GM12864 (cell line): ENCODE measurements around the gene GFER.

Source experiments
- DNase-seq: peaks from one replicate; pipeline ENCODE4 v3.0.0-alpha.2; 2011; ENCODE audit warnings: low read depth
- H3K4me3 ChIP-seq: 2 replicates; pipeline ENCODE4 v1.5.1; 2011; ENCODE audit warnings: mild to moderate bottlenecking, low read depth, low read length, control low read depth
- TF ChIP-seq, protein P1 (sequence below): IDR thresholded peaks from 2 replicates; pipeline ENCODE4 v1.5.1; 2011; ENCODE audit warnings: low read depth, mild to moderate bottlenecking, moderate library complexity, low read length, control low read depth, inconsistent platforms; ENCODE audit errors: missing control alignments

GFER gene

DNA sequence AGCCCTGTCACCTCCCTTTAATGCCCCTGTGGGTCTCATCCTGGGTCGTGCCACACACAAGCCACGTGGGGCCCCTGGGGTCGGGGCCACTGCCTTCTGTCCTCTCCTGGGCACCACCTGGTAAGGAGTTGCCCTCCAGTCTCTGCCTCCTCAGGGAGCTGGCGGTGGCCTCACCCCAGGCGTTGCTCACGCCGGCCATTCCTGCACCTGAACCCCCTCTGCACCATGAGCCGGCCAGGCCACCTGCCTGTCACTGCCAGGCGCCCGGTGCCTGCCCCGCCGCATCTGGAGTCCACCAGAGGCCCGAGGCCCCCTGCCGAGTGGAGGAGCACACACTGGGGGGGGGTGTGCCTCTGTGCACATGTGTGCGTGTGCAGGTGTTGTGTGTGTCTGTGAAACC is 53.1 kb downstream of the GFER start:
- TF ChIP-seq, protein P1, sequence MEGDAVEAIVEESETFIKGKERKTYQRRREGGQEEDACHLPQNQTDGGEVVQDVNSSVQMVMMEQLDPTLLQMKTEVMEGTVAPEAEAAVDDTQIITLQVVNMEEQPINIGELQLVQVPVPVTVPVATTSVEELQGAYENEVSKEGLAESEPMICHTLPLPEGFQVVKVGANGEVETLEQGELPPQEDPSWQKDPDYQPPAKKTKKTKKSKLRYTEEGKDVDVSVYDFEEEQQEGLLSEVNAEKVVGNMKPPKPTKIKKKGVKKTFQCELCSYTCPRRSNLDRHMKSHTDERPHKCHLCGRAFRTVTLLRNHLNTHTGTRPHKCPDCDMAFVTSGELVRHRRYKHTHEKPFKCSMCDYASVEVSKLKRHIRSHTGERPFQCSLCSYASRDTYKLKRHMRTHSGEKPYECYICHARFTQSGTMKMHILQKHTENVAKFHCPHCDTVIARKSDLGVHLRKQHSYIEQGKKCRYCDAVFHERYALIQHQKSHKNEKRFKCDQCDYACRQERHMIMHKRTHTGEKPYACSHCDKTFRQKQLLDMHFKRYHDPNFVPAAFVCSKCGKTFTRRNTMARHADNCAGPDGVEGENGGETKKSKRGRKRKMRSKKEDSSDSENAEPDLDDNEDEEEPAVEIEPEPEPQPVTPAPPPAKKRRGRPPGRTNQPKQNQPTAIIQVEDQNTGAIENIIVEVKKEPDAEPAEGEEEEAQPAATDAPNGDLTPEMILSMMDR = no peak
- no peak for DNase-seq
- no peak overlapping the region for H3K4me3 ChIP-seq
